CD4-positive, alpha-beta T cell treated with Interleukin-2 at 100 ng/mL for 4 hours (primary cell): ENCODE results near the gene SLC30A10.
"Not testable (repeated sequence)": the region's sequence is repeated elsewhere in the genome, so short reads cannot be mapped to it uniquely, and the experiment has no call there.

Source experiments
- DNase-seq: peaks from one replicate; pipeline ENCODE4 v3.0.0-alpha.2; 2020; ENCODE audit warnings: low spot score

Gene SLC30A10

DNA sequence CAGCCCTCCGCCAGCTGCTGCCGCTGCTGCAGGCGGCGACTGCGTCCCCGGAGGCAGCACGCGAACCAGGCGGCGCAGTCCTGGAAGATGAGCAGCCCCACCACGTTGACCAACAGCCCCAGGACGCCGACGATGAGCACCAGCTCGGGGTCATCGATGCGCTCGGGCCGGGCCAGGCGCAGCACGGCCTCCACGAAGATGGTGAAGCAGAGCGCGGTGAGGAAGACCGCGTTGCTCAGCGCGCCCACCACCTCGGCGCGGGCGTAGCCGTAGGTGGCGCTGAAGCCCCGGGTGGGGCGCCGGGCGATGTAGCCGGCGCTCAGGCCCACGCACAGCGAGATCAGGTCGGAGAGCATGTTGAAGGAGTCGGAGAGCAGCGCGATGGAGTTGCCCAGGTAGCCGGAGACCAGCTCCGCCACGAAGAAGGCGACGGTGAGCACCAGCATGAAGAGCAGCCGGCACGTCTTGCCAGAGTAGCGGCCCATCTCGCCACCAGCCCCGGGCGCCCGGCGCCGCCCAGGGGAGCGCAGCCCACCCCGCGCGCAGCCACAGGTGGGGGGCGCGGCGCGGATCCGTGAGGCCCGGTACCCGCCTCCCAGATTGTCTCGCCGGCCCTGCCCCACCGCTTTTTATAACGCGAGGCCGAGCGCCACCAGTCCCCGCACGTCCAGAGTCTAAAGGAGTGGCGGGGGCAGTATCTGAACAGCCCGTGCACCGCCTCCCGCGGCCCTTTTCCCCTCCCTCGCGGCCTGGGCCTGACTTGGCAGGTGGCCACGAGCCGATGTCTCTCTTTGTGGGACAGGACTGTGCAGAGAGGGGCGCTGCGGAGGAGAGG lies at the start of gene SLC30A10:
SLC30A10 (minus strand) TSS at position 602 of the 835 bp plus-strand sequence; CDS start at position 485, 117 bp downstream.
- DNase-seq = no peak

DNA sequence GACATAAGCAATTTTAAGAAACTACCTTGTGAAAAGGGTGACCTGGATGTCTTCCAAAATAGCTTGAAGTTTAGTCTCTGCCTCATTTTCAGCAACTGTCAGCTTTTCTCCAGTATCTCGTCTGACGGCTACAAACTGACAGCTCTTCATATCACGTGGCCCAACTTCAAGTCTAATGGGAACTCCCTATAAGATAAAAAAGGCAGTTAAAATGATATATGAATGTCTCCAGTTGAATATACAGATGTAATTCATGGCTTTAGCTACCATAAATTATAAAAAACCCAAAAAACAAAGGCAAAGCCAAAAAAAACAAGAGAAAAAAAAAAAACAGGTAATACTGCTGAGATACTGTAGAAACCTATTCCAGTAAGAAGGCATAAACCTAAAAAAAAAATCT lies 44.9 kb upstream of the SLC30A10 start:
- no peak for DNase-seq

DNA sequence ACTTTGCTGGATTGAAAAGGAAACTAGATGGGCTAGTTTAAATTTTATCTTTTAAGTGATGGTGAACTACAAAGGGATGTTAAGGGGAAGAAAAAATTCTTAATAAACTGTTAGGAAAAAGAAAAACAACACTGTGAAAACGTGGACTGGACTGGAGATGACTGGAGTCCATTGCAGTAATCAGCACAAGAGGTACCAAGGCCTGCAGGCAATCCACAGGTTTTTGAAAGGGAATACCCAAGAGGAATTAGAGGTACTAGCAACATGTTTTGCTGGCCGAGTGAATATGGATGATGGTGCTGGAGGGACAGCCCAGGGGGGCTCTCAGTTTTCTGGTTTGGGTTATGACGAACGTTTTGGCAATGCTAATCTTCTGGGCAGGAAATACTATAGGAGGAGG lies 39.0 kb upstream of the SLC30A10 start:
- DNase-seq = no peak

DNA sequence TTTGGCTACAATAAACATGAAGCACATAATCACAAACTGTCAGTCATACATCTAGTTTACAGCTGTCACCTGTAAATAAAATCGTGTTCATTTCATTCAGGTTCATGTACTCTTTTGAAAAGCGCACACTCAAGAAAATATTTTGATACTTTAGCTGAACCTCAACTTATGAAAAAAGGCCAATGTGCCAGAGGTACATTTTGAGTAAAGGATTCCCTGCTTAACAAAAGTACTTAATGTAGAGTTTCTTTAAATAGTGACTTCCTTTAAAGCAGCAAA lies 37.7 kb upstream of the SLC30A10 start:
- DNase-seq = no peak

DNA sequence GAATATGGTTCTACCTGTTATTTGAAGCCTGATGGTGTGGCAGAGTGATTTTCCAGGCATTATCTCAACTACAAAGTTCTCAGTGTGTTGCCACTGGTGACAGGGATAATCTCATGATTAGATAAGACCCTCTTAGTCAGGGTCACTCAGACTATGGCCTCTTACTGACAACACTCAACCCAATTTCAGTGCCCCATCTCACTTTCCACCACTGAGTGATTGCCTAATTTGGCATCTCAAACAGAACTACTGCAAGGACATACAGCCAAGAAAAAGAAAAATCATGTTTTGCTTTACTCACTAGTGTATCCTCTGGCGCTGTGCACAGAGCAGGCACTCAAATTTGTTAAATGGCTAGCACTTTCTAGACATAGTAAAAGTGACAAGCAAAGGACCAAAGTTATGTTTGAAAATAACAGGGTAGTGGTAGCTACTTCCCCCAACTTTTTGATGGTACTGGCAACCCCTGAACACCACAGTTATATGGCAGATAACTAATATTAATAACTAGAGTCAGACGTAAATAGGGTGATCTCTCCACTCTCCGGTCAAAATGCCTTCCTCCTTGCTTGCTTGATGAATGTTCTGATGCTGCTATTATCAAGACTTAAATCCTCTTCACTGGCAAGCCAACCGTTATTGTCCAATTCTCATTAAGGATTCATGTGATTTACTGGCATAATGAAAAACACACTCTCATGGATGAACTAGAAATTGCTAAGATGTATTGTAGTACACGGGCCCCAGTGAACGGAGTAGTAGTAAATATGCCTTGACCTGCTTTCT lies 37.1 kb upstream of the SLC30A10 start:
- DNase-seq = no peak

DNA sequence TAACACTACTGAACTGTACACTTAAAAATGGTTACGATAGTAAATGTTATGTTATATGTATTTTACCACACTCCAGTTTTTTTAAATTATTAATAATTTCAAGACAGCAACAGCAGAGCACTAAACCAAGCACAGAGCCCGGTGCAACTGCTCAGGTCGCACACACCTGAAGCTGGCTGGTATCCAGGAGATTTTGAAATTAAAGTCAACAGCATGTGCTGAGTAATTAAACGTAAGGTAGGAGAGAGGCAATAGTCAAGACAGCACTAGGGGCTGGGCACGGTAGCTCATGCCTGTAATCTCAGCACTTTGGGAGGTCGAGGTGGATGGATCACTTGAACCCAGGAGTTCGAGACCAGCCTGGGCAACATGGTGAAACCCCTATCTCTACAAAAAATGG lies 35.1 kb upstream of the SLC30A10 start:
- DNase-seq = no peak

DNA sequence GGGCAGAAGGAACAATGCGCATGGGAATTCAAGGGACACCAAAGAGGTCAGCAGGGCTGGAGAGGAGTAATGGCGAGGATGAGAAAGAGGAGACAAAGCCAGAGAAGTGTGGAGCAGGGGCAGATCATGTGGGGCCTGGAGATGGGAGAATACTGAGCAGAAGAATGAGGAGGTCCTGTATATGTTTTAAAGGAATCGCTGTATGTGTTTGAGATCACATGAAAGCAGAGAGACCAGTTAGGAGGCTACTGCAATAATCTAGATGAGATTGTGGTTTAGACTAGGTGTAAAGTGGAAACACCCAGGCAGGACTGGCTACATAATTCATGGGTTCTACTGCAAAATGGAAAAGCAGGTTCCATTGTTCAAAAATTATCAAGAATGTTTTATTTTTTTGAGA lies 33.3 kb upstream of the SLC30A10 start:
- DNase-seq = no peak

DNA sequence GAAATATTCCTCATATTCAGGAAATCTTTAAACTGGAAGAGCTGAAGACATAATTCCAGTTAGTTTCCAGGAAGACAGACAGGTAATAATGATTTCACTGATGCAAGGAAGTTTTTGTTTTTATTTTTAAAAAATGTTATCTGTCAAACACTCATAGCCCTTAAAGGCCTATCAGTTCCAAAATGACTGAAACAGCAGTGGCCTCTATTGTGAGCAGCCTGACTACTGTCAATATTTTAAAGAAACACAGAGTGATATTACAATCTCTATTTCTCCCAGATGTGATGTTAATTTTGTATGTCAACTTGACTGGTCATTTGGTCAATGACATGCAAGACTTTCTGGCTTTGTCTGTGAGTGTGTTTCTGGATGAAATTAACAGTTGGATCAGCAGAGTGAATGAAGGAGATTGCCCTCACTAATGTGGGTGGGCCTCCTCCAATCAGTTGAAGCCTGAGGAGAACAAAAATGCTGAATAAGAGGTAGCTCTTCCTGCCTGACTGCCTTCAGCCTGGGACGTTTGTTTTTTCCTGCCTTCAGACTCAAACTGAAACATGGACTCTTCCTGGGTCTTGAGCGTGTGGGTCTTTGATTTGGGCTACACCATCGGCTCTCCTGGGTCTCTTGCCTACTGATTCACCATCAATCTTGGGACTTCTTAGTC lies 31.3 kb upstream of the SLC30A10 start:
- no peak for DNase-seq

DNA sequence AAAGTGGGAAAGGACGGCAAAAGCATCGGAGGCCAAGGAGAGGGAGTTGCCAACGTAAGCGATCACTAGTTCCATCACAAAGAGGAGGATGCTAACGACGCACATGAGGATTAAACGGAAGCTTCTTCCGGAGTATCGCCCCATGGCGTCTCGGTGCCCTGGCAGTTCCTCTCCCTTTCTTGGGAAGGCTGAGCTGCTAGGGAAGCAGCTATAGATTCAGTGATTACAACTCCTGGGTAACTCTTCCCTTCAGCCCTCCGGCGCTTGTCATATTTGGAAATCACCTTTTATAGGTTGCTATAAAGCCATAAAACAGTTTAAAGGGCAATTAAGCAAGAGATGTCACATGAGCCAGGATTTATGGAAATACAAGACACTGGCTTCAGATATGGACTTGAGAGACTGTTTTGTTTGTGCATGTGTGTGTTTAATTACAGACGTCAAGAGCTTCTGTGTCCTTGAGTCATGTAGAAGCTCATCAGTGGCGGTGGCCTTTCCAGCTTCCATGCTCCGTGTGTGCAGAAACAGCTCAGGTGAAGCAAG lies 30.6 kb upstream of the SLC30A10 start:
- DNase-seq = no peak

DNA sequence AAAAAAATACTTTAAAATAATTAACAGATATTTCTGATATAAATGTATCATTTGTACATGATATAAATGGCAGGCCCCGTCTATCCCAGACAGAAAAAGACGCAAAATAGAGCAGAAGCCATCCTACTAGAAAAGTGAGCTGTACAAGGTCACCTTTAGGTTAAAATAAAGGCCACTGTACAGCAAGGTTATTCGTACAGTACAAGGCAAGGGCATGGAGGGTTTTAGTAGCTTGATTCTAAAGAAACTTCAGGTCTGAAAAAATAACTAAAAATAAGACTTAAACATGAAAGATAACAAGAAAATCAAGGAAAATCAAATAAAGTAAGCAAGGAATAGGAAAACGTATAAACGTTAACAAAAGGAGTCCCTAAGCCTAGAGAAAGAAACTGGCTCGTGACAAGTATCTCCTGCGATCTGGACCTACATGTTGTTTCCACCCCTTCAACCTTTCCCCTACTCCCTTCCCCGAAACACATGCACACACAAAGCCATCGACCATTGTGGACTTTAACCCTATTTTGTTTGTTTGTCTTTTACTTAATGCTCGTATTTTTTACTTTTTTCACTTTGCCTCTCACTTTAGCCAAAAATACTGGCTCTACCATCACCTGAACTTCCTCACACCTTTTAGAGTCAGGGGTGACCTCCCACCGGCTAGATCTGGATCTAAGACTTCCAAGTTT lies 26.5 kb upstream of the SLC30A10 start:
- no peak for DNase-seq

DNA sequence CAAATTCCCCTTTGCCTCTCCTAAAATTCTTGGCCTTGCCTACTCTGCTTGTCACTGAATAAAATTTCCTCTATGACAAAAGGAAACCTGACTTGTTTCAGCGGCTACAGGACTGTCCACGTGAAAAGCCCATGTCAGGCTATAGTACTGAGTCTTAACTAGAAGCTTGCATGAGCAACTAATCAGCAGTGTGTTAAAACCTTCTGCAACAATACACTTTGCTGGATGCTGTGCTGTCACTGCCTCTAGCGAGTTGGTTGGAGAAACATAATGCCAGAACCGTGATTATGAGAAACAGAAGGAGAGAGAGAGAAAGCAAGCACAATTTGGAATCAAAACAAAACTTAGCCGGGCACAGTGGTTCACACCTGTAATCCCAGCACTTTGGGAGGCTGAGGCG lies 25.7 kb upstream of the SLC30A10 start:
- no peak for DNase-seq

DNA sequence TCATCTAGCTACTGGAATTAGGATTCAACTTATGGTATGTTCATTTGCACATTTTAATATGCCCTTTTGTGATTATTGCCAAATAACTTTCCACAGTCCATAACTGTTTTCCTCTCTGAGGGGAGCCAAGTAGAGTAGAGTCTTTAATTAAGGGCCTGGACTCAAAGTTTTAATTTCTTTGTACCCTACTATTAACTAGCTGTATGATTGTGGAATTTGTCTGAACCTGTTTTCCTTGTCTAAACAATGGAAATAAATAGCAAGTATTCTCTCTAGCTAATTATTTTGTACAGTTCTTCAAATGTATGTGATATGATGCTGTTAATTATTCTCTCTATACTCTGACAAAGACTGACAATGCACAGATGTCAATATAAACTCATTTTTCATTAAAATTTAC lies 24.0 kb upstream of the SLC30A10 start:
- DNase-seq = no peak

DNA sequence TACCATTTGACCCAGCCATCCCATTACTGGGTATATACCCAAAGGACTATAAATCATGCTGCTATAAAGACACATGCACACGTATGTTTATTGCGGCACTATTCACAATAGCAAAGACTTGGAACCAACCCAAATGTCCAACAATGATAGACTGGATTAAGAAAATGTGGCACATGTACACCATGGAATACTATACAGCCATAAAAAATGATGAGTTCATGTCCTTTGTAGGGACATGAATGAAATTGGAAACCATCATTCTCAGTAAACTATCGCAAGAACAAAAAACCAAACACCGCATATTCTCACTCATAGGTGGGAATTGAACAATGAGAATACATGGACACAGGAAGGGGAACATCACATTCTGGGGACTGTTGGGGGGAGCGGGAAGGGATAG lies 20.9 kb upstream of the SLC30A10 start:
- not testable (repeated sequence) for DNase-seq

DNA sequence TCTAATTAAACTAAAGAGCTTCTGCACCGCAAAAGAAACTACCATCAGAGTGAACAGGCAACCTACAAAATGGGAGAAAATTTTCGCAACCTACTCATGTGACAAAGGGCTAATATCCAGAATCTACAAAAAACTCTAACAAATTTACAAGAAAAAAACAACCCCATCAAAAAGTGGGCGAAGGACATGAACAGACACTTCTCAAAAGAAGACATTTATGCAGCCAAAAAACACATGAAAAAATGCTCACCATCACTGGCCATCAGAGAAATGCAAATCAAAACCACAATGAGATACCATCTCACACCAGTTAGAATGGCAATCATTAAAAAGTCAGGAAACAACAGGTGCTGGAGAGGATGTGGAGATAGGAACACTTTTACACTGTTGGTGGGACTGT lies 20.4 kb upstream of the SLC30A10 start:
- DNase-seq = not testable (repeated sequence)

DNA sequence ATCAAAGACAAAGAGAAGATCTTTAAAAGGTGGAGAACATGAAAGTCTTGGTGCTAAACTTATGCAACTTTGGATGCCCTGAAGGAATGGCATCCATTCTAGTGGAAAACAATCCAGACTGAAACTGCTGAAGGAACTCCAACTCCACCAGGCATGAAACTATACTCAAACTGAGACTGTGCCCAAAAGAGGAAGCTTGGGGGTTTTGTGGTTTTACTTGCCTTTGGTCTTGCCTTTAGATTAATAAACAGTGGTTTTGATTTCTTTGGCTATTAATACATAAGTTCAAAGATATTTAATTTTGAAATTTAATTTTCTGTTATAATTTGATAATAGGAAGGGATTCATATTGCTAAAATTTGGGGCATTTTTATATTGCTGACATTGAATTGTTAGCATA lies 17.4 kb upstream of the SLC30A10 start:
- no peak for DNase-seq

DNA sequence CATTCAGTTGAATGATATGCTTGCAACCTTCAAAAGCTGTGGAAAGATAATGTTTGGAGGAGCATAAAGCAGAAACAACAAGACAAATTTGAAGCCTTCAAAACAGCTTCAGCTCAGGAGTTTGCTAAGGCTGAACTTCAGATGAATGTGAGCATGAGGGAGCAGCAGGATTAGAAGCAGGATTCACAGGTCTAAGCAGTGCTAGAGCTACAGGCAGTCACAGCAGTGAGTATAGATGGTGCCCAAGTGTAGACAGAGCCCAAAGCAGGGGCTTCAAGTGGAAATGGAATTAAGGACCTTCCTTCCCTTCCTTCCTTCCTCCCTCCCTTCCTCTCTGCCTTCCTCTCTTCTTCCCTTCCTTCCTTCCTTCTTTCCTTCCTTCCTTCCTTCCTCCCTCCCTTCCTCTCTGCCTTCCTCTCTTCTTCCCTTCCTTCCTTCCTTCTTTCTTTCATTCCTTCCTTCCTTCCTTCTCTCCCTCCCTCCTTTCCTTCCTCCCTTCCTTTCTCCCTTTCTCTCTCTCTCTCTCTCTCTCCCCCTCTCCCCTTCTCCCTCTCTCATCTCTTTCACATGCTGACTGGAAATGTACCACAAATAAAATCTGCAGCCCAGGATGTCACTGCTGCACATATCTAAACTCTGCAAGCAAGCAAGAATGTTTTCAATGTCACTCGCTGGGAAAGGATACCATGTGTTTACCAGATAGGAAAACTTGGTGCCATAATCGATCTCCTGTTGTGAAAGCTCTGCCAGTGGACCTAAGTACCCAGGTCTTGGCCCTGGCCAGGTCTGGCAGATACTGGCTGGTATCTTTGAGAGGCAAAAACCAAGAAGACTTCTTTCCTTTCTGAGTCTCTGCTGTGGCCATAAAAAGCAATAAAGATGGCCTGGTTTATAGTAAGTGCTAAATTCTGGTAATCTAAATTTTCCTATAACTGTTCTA lies 13.1 kb upstream of the SLC30A10 start:
- no peak for DNase-seq

DNA sequence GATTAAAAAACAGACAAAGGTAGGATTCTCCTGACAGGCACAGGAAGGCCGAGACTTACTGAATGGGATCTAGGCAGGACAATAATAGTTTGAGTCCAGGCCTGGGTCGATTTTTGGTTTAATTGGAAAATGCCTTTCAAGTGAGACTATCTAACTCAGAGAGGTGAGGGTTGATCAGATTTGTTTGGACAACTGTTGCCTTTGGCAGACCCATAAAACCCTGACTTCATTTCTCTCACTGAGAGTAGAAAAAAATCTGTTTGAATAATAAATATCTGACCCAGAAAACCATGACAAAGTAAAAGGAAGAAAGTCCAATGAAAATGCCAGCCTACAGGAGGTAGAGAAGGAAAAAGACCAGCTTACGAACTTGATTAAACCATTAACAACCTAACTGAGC lies 12.3 kb upstream of the SLC30A10 start:
- no peak for DNase-seq

DNA sequence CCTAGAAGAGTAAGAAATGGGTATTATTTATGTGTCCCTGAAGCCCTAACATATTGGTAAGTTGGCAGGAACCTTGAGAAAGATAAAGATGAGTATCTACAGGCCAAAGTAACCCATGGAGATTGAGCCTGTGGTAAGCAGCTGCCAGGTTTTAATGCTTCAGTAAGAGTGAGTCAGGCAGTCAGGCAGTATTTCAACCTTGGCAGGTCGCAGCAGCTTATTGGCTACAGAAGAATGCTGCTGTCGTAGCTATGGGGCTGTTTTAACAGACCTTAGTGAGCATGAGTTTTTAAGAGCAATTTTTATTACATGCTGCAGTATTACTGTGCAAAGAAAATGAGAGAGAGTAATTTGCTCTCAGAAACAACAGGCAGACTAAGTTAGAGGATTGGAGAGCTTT lies 10.3 kb upstream of the SLC30A10 start:
- DNase-seq = no peak

DNA sequence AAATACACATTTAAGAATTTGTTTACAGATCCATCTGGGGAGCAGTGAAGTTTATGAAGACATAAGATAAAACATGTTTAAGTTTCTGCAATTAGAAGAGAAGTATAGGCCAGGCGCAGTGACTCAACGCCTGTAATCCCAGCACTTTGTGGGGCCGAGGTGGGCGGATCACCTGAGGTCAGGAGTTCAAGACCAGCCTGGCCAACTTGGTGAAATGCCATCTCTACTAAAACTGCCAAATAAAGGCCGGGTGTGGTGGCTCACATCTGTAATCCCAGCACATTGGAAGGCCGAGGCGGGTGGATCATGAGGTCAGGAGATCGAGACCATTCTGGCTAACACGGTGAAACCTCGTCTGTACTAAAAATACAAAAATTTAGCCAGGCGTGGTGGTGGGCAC lies 5.4 kb upstream of the SLC30A10 start:
- DNase-seq = not testable (repeated sequence)

DNA sequence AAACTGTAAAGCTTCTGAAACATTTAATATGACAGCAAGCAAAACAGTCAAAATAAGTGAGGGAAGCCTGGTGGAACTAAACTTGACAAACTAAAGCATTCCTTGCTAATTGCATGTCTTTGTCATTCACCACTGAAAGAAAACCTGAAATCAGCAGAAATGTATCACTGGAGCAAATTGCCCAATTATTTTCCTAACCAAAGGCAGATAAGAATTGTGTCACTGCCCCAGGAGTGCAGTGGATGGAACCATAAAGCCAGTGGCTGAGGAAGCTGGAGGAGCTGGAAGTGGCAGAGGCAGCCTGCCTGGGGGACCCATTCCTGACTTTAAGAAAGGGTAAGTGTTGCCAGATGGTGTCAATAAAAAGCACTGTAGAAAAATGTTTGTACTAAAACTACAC lies 2.7 kb upstream of the SLC30A10 start:
- no peak for DNase-seq

DNA sequence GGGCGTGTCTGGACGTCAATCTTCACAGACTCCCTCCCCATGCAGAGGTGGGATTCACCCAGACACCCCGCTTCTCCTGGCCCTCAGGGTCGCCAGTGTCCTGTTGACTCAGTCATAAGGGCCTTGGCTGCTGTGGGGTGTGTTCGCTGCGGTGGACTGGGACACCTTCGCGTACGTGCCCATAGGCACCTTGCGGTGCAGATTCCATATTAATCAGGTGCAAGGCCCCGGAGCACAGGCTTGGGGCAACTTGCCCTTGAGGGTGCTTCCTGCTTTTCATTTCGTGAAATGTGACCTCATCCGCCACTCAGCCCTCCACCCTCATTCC lies 398 bp upstream of the SLC30A10 start:
- no peak for DNase-seq
